ENCODE data around the gene FLG.
"Not testable (repeated sequence)": the region's sequence is repeated elsewhere in the genome, so short reads cannot be mapped to it uniquely, and the experiment has no call there.

The FLG gene

GRCh38 chr1:152256394-152256793, 68.6 kb downstream of the FLG start:
- not testable (repeated sequence) for DNase-seq (ENCODE audit: low read depth)

All from HS-5 (cell line).